Mesothelial cell of epicardium (in vitro differentiated cells): ENCODE results near the gene EBI3. TPM values are rescaled to one million over a fixed set of nuclear protein-coding genes. Genes with fewer than 3 reads are reported as not detected.
"Not testable (repeated sequence)": the region's sequence is repeated elsewhere in the genome, so short reads cannot be mapped to it uniquely, and the experiment has no call there.

ENCODE experiments used
- DNase-seq, 2 experiments: peaks; one replicate each; pipeline ENCODE4 v3.0.0; 2021; ENCODE audit warnings: low spot score in 2 of 2; ENCODE audit not compliant: unreplicated experiment in 2 of 2
- H3K27ac Mint-ChIP-seq: 2 replicates; pipeline ENCODE4 v1.8.0; 2021; ENCODE audit warnings: mixed read lengths
- H3K27me3 Mint-ChIP-seq: 2 replicates; pipeline ENCODE4 v1.8.0; 2021; ENCODE audit warnings: low read depth, mixed read lengths
- H3K36me3 Mint-ChIP-seq: 2 replicates; pipeline ENCODE4 v1.8.0; 2021; ENCODE audit warnings: mixed read lengths
- H3K4me1 Mint-ChIP-seq: 2 replicates; pipeline ENCODE4 v1.8.0; 2021; ENCODE audit warnings: mixed read lengths
- H3K4me3 Mint-ChIP-seq: 2 replicates; pipeline ENCODE4 v1.8.0; 2021; ENCODE audit warnings: mild to moderate bottlenecking, moderate library complexity, mixed read lengths
- H3K9me3 Mint-ChIP-seq: 2 replicates; pipeline ENCODE4 v1.8.0; 2021; ENCODE audit warnings: mixed read lengths
- total RNA-seq: library from RNA; stranded (reverse); gene quantifications from 3 replicates; pipeline ENCODE4 v1.2.1, GENCODE V29; 2021
- TF ChIP-seq, protein P1 (sequence below): fragments of 200-600 bp; sonication (generic); IDR thresholded peaks from one replicate; pipeline ENCODE4 v1.5.0; 2021; ENCODE audit warnings: antibody characterized with exemption; ENCODE audit not compliant: unreplicated experiment

Gene EBI3
- total RNA-seq, 1 donor from 2014 or later, result 0.96 TPM

GRCh38 chr19:4272894-4273293, 43.6 kb downstream of the EBI3 start:
- peaks cover 4% of the 10 kb centered on the region for H3K36me3 Mint-ChIP-seq

GRCh38 chr19:4274321-4274686, 45.0 kb downstream of the EBI3 start:
- not testable (repeated sequence) for DNase-seq, H3K4me1 Mint-ChIP-seq, H3K27ac Mint-ChIP-seq, H3K36me3 Mint-ChIP-seq, H3K4me3 Mint-ChIP-seq, H3K9me3 Mint-ChIP-seq
- H3K27me3 Mint-ChIP-seq, result peaks cover 13% of the 10 kb centered on the region

More at GRCh38 chr19:4272894-4273293, 43.6 kb downstream of the EBI3 start:
- Mint-ChIP-seq H3K27ac (no peak overlapping the region), H3K4me1 (peaks cover 3% of the 10 kb centered on the region), H3K4me3 (no peak overlapping the region), H3K9me3 (no peaks in the 10 kb centered on the region), H3K27me3 (peaks cover 4% of the 10 kb centered on the region)
- DNase-seq, result no peak
- TF ChIP-seq, protein P1, sequence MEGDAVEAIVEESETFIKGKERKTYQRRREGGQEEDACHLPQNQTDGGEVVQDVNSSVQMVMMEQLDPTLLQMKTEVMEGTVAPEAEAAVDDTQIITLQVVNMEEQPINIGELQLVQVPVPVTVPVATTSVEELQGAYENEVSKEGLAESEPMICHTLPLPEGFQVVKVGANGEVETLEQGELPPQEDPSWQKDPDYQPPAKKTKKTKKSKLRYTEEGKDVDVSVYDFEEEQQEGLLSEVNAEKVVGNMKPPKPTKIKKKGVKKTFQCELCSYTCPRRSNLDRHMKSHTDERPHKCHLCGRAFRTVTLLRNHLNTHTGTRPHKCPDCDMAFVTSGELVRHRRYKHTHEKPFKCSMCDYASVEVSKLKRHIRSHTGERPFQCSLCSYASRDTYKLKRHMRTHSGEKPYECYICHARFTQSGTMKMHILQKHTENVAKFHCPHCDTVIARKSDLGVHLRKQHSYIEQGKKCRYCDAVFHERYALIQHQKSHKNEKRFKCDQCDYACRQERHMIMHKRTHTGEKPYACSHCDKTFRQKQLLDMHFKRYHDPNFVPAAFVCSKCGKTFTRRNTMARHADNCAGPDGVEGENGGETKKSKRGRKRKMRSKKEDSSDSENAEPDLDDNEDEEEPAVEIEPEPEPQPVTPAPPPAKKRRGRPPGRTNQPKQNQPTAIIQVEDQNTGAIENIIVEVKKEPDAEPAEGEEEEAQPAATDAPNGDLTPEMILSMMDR, result no peak

GRCh38 chr19:4277191-4277696, 47.9 kb downstream of the EBI3 start:
- no peak for DNase-seq
- Mint-ChIP-seq H3K4me1 (peaks cover 11% of the 10 kb centered on the region), H3K36me3 (no peaks in the 10 kb centered on the region), H3K9me3 (no peaks in the 10 kb centered on the region), H3K4me3 (peak overlapping the region; percentile 42), H3K27ac (peak overlapping the region; percentile 59), H3K27me3 (peaks cover 36% of the 10 kb centered on the region)
- TF ChIP-seq, protein P1, result no peak

- Mint-ChIP-seq H3K27me3 (peaks cover 40% of the 10 kb centered on the region), H3K4me1 (peaks cover 11% of the 10 kb centered on the region)
- no peak for DNase-seq
These were observed 48.7 kb downstream of the EBI3 start for GRCh38 chr19:4278010-4278409.

GRCh38 chr19:4278419-4279266, 49.3 kb downstream of the EBI3 start, which contains the start of gene SHD:
SHD (plus strand) TSS chr19:4279266; CDS start chr19:4280064, 798 bp downstream.
- no peak for DNase-seq
- TF ChIP-seq, protein P1, result no peak
- peak within 1 kb of the TSS; percentile 73 for H3K4me3 Mint-ChIP-seq
- H3K9me3 Mint-ChIP-seq, result no peaks in the 10 kb centered on the region
- H3K27me3 Mint-ChIP-seq, result peaks cover 42% of the 10 kb centered on the region
- no peaks in the 10 kb centered on the region for H3K36me3 Mint-ChIP-seq
- H3K27ac Mint-ChIP-seq, result peak within 1 kb of the TSS; percentile 30
- H3K4me1 Mint-ChIP-seq, result peaks cover 11% of the 10 kb centered on the region

More at GRCh38 chr19:4278010-4278409, 48.7 kb downstream of the EBI3 start:
- no peaks in the 10 kb centered on the region for H3K9me3 Mint-ChIP-seq
- H3K4me3 Mint-ChIP-seq, result peak overlapping the region; percentile 72
- H3K36me3 Mint-ChIP-seq, result no peaks in the 10 kb centered on the region
- TF ChIP-seq, protein P1, result no peak
- H3K27ac Mint-ChIP-seq, result no peak overlapping the region

DNA sequence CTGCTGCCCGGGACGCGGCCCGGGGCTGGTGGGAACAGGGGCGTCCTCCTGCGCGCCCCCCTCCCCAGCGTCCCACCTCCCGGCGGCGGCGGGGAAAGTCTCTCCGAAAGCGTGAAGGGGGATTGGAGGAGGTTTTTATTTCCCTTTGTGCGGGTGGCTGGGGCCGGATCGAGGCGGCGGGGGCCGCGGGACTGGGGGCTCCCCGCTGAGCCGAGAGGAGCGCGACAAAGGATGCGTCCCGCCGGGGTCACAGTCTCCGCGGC, 49.9 kb downstream of the EBI3 start:
- H3K4me3 Mint-ChIP-seq, result peak overlapping the region; percentile 51

More for the DNA sequence above, 49.9 kb downstream of the EBI3 start:
- Mint-ChIP-seq H3K9me3 (no peaks in the 10 kb centered on the region), H3K27ac (no peak overlapping the region), H3K36me3 (no peaks in the 10 kb centered on the region), H3K27me3 (peaks cover 42% of the 10 kb centered on the region), H3K4me1 (peaks cover 11% of the 10 kb centered on the region)
- DNase-seq, result no peak
- TF ChIP-seq, protein P1, result no peak
